OCI-LY3 (cell line): ENCODE results near the gene DMRTA2.

Experiments
- EZH2phosphoT487 ChIP-seq: fragments of 200-600 bp; shearing (Covaris generic); IDR thresholded peaks from 2 replicates; pipeline ENCODE4 v1.6.1; 2018; ENCODE audit warnings: antibody characterized with exemption, mixed run types, low read depth
- TF ChIP-seq, protein P1 (sequence below): fragments of 200-600, 300-600 bp; sonication (generic); IDR thresholded peaks from 2 replicates; pipeline ENCODE4 v1.5.1; 2014; ENCODE audit warnings: antibody characterized with exemption, low read length, low read depth

GRCh38 chr1:50452700-50453099, 29.5 kb upstream of the DMRTA2 start:
- TF ChIP-seq, protein P1, sequence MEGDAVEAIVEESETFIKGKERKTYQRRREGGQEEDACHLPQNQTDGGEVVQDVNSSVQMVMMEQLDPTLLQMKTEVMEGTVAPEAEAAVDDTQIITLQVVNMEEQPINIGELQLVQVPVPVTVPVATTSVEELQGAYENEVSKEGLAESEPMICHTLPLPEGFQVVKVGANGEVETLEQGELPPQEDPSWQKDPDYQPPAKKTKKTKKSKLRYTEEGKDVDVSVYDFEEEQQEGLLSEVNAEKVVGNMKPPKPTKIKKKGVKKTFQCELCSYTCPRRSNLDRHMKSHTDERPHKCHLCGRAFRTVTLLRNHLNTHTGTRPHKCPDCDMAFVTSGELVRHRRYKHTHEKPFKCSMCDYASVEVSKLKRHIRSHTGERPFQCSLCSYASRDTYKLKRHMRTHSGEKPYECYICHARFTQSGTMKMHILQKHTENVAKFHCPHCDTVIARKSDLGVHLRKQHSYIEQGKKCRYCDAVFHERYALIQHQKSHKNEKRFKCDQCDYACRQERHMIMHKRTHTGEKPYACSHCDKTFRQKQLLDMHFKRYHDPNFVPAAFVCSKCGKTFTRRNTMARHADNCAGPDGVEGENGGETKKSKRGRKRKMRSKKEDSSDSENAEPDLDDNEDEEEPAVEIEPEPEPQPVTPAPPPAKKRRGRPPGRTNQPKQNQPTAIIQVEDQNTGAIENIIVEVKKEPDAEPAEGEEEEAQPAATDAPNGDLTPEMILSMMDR: no peak
- no peak for TF ChIP-seq EZH2phosphoT487
